ENCODE measurements around the gene SUPV3L1.
"Not testable (repeated sequence)": the region's sequence is repeated elsewhere in the genome, so short reads cannot be mapped to it uniquely, and the experiment has no call there.

Gene SUPV3L1

DNA sequence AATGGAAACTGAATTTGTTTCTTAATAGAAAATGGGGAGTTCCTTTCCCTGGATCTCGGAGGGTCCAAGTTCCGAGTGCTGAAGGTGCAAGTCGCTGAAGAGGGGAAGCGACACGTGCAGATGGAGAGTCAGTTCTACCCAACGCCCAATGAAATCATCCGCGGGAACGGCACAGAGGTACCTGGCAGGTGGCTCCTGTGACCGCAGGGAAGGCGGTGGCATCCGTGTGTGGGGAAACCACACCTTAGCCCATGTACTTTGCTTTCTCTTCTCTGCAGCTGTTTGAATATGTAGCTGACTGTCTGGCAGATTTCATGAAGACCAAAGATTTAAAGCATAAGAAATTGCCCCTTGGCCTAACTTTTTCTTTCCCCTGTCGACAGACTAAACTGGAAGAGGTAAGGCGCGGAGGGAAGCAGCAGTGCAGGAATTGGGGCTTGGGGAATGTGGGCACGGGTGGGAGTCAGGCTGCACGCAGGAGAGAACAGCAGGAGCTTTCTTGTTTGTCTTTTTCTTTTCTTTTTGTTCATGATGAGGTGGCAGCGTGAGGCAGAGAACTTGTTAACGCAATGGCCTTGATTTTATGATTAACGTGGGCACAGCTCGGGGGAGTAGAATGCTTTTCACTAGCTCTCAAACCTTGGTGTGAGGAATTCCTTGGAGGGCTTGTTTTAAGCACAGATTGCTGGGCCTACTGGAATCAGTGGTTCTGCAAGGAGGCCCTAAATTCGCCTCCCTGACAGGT lies 52.9 kb downstream of the SUPV3L1 start:
- no peak for DNase-seq

DNA sequence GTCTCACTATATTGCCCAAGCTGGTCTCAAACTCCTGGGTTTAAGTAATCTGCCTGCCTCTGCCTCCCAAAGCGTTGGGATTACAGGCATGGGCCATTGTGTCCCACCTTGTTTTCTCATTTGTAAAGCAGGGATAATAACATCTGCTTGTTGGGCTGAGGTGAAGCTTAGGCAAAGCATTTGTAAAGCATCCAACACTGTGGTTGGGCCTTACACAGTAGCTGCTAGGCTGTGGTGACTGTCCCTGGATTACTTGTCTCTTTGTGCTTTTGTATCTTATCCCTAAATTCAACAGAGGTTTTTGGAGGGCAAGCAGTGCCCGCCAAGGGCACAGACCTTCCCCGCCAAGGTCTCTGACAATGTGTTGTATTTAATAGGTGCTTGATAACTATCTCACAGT lies 54.4 kb downstream of the SUPV3L1 start:
- DNase-seq, result no peak

DNA sequence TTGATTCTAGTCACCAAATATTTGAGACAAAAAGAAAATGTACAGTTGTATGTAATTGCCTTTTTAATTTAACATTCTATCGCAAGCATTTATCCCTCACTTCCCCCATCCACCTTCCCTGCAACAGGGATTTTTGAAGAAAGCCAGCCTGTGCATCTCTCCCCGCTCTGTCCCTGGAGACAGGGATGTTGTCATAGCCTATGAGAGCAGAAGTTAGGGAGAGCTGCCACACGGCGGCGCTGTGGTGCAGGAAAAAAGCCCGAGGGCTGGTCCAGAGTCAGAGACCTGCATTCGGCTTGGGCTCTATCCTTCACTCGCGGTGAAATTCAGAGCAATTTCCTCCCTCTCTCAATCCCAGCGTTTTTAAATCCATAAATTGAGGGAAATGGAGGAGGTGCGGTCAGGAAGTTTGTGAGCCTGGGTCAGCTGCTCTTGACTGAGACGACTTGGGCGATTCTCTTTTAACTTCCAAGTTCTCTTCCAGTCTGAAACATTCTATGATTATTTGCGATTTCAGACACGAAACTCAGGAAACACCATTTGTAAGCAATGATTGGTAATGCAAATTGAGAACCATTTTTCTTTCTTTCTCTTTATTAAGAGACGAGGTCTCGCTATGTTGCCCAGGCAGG lies 57.6 kb downstream of the SUPV3L1 start:
- DNase-seq, result peak; percentile 87

GRCh38 chr10:69239136-69239535 lies 59.1 kb downstream of the SUPV3L1 start:
- no peak for DNase-seq

DNA sequence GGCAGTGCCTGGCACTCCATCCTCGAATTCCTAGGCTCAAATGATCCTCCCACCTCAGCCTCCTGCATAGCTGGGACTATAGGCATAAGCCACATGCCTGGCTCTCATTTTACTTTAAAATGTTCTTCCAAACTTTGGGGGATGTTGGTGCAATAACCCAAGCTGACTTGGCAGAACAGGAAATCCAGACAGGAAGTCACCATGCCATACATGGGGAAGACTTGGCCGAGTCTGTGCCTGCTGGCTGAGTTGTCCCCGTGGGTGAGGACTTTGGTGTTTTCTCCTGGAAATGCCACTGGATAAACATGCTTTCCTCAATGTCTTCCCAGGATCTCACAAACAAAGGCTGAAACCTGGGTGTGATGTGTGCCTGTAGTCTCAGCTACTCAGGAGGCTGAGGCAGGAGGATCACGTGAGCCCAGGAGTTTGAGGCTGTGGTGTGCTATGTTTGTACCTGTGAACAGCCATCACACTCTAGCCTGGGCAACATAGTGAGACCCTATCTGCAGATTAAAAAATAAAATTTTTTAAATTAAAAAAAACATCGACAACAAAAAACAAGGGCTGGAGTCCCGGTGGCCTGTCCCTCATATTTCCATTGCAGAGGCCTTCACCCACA lies 59.9 kb downstream of the SUPV3L1 start:
- DNase-seq, result peak; percentile 35

- DNase-seq, result no peak
Observed at GRCh38 chr10:69240455-69240854, 60.4 kb downstream of the SUPV3L1 start.

GRCh38 chr10:69241575-69241974 lies 61.5 kb downstream of the SUPV3L1 start:
- DNase-seq, result no peak

DNA sequence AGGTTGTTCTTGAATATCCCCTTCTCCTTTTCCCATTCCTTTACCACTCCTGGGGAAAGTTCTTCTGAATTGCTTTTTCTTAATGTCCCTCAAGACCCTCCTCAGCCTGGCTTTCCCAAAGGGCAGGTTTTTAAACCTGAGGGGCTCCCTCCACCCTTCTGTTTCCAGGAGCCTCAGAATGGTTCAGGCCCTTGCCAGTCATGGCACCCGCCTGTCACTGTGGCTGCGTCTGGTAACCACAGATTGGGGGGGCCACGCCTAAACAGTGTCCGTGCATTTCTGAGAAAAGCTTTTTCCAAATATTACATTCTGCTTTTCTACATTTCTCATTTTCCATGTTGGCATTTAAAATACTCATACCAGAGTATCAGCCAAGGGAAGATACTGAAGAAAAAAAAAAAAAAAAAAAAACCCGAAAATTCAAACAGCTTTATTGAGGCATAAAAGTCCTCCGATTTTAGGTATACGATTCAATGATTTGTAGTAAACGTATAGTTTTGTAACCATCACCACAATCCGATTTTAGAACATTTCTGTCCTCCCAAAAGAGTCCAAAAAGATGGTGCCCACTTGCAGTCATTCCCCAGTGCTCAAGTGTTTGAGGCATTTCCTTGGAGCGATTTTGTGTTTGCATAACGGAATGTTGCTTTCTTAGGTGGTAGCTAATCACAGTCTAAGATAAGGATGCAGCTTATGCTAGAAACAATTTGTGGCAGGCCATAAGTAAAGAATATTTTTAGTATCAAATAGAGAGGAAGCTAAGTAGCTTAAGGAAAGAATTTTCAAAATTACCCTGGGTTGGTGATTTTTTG lies 62.2 kb downstream of the SUPV3L1 start:
- no peak for DNase-seq

DNA sequence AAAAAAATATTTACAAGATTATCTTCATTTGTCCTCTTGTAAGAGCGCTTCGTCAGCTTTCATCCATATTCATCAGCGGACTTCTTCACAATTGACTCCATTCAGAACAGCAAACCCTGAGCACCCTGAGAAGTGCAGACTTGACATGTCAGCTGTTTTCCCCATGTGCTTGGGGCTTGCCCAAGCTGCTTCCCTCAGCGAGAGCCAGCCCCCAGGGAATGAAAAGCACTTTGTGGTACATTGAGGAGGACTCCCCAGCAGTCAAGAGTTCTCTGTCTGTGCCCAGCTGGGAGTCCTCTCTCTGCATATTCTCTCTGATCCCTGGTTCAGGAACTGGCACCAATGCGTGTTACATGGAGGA lies 62.8 kb downstream of the SUPV3L1 start:
- no peak for DNase-seq

GRCh38 chr10:69243817-69244216 lies 63.8 kb downstream of the SUPV3L1 start:
- DNase-seq, result no peak

- DNase-seq, result no peak
Observed at GRCh38 chr10:69246036-69246435, 66.0 kb downstream of the SUPV3L1 start.

DNA sequence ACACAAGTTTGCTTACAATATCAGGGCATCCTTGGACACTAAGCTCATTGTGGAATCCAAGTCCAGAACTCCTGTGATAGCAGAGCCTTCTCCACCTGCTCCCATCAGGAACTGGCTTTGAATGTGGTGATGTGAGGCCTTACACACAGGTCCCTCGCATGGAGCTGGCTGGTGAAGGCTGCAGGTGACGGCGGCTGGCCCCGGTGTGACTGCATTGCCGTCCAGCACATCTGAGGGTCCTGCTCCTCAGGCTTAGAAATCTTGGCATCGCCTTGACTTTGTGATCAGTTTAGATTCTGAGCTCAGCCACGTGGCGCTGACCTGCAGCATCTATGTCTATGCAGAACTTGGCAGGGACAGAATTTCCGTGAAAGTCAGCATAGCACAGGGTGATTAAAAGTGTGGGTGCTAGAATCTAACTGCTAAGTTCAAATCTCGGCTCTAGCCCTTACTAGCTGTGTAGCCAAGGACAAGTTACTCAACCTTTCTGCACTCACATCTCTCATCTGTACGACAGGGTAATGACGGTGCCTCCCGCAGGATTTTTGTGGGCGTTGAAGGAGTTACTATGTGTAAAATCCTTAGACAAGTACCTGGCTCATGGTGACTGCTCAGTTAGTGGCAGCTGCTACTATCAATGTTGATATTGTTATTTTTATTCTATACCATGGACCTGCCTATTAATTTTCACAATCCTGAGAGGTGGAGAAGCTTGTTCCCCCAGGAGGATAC lies 66.7 kb downstream of the SUPV3L1 start:
- no peak for DNase-seq

GRCh38 chr10:69247313-69247710 lies 67.3 kb downstream of the SUPV3L1 start:
- DNase-seq, result no peak

DNA sequence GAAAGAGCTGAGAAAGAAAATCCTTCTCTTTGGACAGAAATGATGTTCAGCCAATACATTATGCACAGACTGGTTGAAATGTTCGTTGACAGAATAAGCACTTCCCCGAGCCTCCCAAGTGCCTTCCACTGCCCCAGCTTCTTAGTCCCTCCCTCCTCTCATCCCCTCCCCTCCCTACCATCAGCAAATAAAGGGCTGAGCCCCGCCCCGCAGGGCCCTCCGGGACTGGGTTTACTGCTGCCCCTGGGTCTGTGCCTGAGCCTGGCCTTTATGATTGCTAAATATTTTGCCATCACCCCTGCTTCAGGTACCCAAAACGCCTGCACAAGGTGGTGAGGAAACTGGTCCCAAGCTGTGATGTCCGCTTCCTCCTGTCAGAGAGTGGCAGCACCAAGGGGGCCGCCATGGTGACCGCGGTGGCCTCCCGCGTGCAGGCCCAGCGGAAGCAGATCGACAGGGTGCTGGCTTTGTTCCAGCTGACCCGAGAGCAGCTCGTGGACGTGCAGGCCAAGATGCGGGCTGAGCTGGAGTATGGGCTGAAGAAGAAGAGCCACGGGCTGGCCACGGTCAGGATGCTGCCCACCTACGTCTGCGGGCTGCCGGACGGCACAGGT lies 68.2 kb downstream of the SUPV3L1 start:
- no peak for DNase-seq

GRCh38 chr10:69250041-69250440 lies 70.0 kb downstream of the SUPV3L1 start:
- DNase-seq, result no peak

DNA sequence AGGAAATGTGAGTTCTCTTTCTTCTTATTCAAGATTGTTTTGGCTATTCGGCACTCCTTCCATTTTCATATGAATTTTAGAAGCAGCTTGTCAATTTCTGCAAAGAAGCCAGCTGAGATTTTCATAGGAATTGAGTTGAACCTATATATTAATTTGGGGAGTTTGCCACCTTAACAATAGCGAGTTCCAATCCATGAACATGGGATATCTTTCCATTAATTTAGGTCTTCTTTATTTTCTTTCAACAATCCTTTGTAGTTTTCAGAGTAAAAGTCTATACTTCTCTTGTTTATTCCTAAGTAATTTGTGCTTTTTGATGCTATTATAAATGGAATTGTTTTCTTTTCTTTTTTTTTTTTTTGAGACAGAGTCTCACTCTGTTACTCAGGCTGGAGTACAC lies 71.4 kb downstream of the SUPV3L1 start:
- DNase-seq, result not testable (repeated sequence)

GRCh38 chr10:69253171-69253570 lies 73.1 kb downstream of the SUPV3L1 start:
- no peak for DNase-seq

GRCh38 chr10:69254877-69255276 lies 74.8 kb downstream of the SUPV3L1 start:
- DNase-seq, result no peak

Measured in suppressor macrophage treated with lipopolysaccharide for 4 hours (primary cell).